Upper lobe of right lung (tissue), 1 donor: Measurements from ENCODE around the gene ANKFY1. TPM values are rescaled to one million over a fixed set of nuclear protein-coding genes. Genes with fewer than 3 reads are reported as not detected.

Experiments
- ATAC-seq: fragments of 200-7000 bp; cut with Tn5 transposase; one replicate; pipeline ENCODE4 v1.9.1; 2020; ENCODE audit warnings: mild to moderate bottlenecking, moderate library complexity
- DNase-seq: peaks from one replicate; pipeline ENCODE4 v3.0.0-alpha.2; 2020
- H3K27ac ChIP-seq: fragments of 200-600 bp; one replicate; pipeline ENCODE4 v1.8.0; 2022
- H3K27me3 ChIP-seq: fragments of 200-600 bp; one replicate; pipeline ENCODE4 v1.8.0; 2022; ENCODE audit warnings: mild to moderate bottlenecking
- H3K36me3 ChIP-seq: fragments of 200-600 bp; one replicate; pipeline ENCODE4 v1.8.0; 2022
- H3K4me1 ChIP-seq: fragments of 200-600 bp; one replicate; pipeline ENCODE4 v1.8.0; 2022
- H3K4me3 ChIP-seq: fragments of 200-600 bp; one replicate; pipeline ENCODE4 v1.8.0; 2022; ENCODE audit warnings: mild to moderate bottlenecking
- H3K9me3 ChIP-seq: fragments of 200-600 bp; one replicate; pipeline ENCODE4 v1.8.0; 2022
- CTCF ChIP-seq: fragments of 200-600 bp; IDR thresholded peaks from one replicate; pipeline ENCODE4 v1.8.0; 2022; ENCODE audit warnings: antibody characterized with exemption
- intact Hi-C: fragments of 100-400 bp; cut with DNase I; formaldehyde crosslinking; loops from one replicate; pipeline ENCODE4 v1.11.0; 2022
- total RNA-seq: library from RNA; stranded (reverse); fragmentation: NEBNext Ultra II Directional; extraction: Animal tissue kit (Norgen Biotek cat#: 25700); gene quantifications from one replicate; pipeline ENCODE4 v1.2.1, GENCODE V29; 2021
- donor health status: DM: no; HTN: yes; CAD: no; lungs with severe emphysema.

The ANKFY1 gene
- total RNA-seq, 1 donor from 2014 or later = 64.8 TPM

GRCh38 chr17:4208238-4208637 is 55.5 kb downstream of the ANKFY1 start:
- ATAC-seq (no peak), DNase-seq (no peak)
- Histone ChIP-seq H3K27me3 (no peaks in the 10 kb centered on the region), H3K27ac (no peak overlapping the region), H3K9me3 (no peaks in the 10 kb centered on the region), H3K4me3 (no peak overlapping the region), H3K4me1 (no peaks in the 10 kb centered on the region), H3K36me3 (peaks cover 47% of the 10 kb centered on the region)
- intact Hi-C loops = no loop called here
- TF ChIP-seq CTCF = no peak

- DNase-seq (no peak), ATAC-seq (peak; percentile 19)
- Histone ChIP-seq H3K27ac (no peak overlapping the region), H3K27me3 (no peaks in the 10 kb centered on the region), H3K4me3 (no peak overlapping the region), H3K4me1 (no peaks in the 10 kb centered on the region), H3K36me3 (peaks cover 47% of the 10 kb centered on the region), H3K9me3 (no peaks in the 10 kb centered on the region)
- intact Hi-C loops = no loop called here
- TF ChIP-seq CTCF = no peak
These were observed 56.8 kb downstream of the ANKFY1 start for GRCh38 chr17:4206962-4207361.

GRCh38 chr17:4205917-4206316 is 57.9 kb downstream of the ANKFY1 start:
- H3K27ac ChIP-seq = no peak overlapping the region
- no peaks in the 10 kb centered on the region for H3K27me3 ChIP-seq
- DNase-seq = no peak
- TF ChIP-seq CTCF = no peak
- intact Hi-C loops = no loop called here
- H3K4me3 ChIP-seq = no peak overlapping the region
- no peaks in the 10 kb centered on the region for H3K4me1 ChIP-seq
- no peaks in the 10 kb centered on the region for H3K9me3 ChIP-seq
- ATAC-seq = peak; percentile 69
- peaks cover 47% of the 10 kb centered on the region for H3K36me3 ChIP-seq

- Histone ChIP-seq H3K4me3 (no peak overlapping the region), H3K36me3 (peaks cover 44% of the 10 kb centered on the region), H3K27me3 (no peaks in the 10 kb centered on the region), H3K27ac (no peak overlapping the region), H3K9me3 (no peaks in the 10 kb centered on the region), H3K4me1 (no peaks in the 10 kb centered on the region)
- no peak for TF ChIP-seq CTCF
- ATAC-seq = peak; percentile 52
- DNase-seq = no peak
- intact Hi-C loops = no loop called here
These were observed 59.0 kb downstream of the ANKFY1 start for GRCh38 chr17:4204710-4205173.

GRCh38 chr17:4204190-4204589 is 59.6 kb downstream of the ANKFY1 start:
- no peak for TF ChIP-seq CTCF
- DNase-seq (no peak), ATAC-seq (no peak)
- Histone ChIP-seq H3K4me3 (no peak overlapping the region), H3K27me3 (no peaks in the 10 kb centered on the region), H3K4me1 (no peaks in the 10 kb centered on the region), H3K36me3 (peaks cover 38% of the 10 kb centered on the region), H3K27ac (no peak overlapping the region), H3K9me3 (no peaks in the 10 kb centered on the region)
- intact Hi-C loops = no loop called here

- no peak for DNase-seq
These were observed 62.6 kb downstream of the ANKFY1 start for GRCh38 chr17:4201226-4201625.

More at GRCh38 chr17:4201226-4201625, 62.6 kb downstream of the ANKFY1 start:
- no peak for TF ChIP-seq CTCF
- peaks cover 24% of the 10 kb centered on the region for H3K36me3 ChIP-seq
- H3K27ac ChIP-seq = no peak overlapping the region
- no peaks in the 10 kb centered on the region for H3K27me3 ChIP-seq
- no peak overlapping the region for H3K4me3 ChIP-seq
- ATAC-seq = no peak
- intact Hi-C loops = no loop called here
- H3K9me3 ChIP-seq = no peaks in the 10 kb centered on the region
- no peaks in the 10 kb centered on the region for H3K4me1 ChIP-seq
